ENCODE results near the gene PCSK5.
"Not testable (repeated sequence)": the region's sequence is repeated elsewhere in the genome, so short reads cannot be mapped to it uniquely, and the experiment has no call there.

Gene PCSK5

DNA sequence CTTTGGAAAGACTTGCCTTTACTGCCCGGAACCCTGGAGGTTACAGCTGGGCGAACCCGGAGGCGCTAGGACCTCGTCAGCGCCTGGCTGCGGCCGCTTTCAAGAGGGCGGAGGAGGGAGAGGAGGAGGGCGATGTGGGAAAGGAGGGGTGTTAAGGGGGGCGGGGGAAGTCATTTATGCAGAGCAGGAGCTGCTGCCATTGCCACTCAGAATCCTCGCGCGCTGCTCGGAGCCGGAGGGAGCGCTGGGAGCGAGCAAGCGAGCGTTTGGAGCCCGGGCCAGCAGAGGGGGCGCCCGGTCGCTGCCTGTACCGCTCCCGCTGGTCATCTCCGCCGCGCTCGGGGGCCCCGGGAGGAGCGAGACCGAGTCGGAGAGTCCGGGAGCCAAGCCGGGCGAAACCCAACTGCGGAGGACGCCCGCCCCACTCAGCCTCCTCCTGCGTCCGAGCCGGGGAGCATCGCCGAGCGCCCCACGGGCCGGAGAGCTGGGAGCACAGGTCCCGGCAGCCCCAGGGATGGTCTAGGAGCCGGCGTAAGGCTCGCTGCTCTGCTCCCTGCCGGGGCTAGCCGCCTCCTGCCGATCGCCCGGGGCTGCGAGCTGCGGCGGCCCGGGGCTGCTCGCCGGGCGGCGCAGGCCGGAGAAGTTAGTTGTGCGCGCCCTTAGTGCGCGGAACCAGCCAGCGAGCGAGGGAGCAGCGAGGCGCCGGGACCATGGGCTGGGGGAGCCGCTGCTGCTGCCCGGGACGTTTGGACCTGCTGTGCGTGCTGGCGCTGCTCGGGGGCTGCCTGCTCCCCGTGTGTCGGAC, at the start of gene PCSK5:
Gene PCSK5, plus strand, starts transcription at position 202 of the 805 bp plus-strand sequence. Its CDS starts 509 bp downstream, at position 711.
- DNase-seq (ENCODE audit: low spot score) = peak; percentile 87

DNA sequence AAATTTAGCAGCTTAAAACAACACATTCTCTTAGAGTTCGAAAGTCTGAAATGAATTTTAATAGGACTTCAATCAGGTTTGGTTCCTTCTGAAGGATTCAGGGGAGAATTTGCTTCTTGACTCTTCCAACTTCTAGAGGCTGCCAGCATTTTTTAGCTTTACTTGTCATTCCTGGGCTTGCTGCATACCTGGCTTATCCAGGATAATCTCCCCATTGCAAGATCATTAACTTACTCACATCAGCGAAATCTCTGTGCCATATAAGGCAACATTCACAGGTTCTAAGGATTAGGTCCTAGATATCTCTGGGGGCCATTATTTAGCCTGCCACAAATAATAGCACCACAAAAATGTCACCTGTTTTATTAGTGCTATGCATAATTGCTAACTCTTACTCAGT, 46.2 kb upstream of the PCSK5 start:
- DNase-seq (ENCODE audit: low spot score) = no peak

DNA sequence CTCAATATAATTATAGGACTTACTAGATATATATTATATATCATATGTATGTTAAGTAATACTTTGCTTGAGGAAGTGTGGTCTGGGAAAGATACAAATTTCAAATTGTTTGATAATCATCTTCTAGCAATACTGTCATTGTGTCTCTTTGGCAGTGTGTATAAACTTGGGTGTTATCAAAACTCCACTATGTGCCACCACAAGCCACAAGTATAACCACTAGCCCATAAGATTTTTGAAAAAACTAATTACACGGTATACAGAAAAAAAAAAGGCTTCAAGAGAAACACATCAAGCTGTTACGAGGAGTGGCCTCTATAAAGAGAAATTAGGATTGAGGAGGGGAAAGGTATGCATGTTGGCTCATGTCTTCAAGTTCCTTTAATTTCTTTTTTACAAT, 44.7 kb upstream of the PCSK5 start:
- no peak for DNase-seq (ENCODE audit: low spot score)

DNA sequence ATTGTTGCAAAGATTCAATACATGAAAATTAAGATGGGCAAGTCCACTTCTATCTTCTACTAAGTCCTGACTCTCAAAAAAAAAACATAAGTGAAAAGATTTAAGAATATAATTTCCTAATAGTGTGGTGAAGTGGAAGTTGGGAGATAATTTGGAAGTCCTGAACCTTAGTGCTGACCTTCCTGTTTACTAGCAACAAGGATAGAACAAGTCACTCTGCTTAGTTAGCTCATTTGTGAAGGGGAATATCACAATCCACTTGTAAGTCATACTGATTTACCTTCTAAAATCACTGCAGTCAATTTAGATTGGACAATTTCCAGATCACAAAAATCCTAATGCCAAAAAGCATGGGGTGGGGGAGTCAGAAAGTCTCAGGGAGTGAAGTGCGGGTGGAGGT, 43.4 kb upstream of the PCSK5 start:
- DNase-seq (ENCODE audit: low spot score) = no peak

DNA sequence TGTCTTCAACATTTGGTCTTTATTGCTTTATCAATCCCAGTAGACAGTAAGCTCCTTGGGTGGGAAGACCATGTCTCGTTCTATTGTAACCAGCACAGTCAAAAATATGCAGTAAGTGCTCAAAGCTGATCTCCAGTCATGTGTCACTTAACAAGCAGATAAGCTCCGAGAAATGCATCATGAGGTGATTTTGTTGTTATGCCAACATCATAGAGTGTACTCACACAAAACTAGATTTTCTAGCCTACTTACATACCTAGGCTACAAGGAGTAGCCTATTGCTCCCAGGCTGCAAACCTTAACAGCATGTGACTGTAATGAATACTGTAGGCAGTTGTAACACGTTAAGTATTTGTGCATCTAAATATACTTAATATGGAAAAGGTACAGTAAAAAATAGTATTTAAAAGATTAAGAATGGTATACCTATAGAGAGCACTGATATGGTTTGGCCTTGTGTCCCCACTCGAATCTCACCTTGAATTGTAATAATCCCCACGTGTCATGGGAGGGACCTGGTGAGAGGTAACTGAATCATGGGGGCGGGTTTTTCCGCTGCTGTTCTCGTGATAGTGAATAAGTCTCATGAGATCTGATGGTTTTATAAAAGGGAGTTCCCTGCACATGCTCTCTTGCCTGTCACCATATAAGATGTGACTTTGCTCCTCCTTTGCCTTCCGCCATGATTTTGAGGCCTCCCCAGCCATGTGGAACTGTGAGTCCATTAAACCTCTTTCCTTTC, 39.8 kb upstream of the PCSK5 start:
- DNase-seq (ENCODE audit: low spot score) = no peak

DNA sequence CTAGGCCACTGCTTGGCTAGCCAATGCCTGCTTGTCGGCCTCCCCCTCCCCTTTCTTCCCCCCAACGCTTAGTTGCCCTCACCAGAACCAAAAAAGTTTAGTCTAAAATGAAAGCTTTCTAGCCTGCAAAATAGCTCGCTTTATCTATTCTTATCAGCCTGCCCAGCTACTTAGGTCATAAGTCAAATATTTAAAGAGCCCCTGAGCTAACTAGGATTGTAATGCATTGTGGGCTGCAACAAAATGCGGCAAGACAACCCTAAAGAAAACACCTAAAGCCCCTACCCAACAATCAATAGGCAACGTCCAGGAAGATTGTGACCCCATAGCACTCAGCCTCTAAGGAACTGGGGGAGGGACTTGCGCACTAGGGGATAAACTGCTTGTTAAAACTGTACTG, 38.6 kb upstream of the PCSK5 start:
- no peak for DNase-seq (ENCODE audit: low spot score)

DNA sequence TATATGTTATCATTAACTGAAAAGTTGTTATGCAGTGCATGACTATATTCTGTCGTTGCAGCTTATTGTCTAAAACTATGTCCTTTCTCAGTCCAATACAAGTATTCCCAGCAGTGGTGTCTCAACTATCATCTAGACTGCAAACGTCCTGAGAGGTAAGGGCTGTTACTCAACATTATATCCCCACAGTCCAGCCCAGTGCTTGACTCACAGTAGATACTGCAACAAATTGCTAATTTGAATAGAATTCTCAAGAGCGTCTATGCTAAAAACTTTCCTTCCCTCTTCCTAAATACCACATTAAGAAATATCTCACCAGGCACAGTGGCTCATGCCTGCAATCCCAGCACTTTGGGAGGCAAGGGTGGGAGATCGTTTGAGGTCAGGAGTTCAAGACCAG, 37.7 kb upstream of the PCSK5 start:
- no peak for DNase-seq (ENCODE audit: low spot score)

DNA sequence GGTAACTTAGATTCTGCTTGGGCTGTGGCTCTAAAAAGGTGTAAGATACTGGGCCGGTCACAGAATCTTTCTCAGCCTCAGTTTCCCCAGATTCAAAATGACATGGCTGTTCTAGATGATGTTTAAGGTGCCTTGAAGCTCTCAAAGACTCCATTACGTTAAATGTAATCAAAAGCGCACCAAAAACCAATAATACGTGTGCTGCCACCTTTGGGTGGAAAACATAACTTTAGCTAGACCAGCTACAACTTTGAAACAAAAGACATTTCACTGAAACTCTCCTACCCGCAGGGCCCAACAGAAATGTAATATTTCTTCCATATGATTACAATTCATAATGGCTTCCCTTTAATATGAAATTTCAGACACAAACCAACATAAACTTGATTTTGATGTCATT, 35.0 kb upstream of the PCSK5 start:
- peak; percentile 9 for DNase-seq (ENCODE audit: low spot score)

DNA sequence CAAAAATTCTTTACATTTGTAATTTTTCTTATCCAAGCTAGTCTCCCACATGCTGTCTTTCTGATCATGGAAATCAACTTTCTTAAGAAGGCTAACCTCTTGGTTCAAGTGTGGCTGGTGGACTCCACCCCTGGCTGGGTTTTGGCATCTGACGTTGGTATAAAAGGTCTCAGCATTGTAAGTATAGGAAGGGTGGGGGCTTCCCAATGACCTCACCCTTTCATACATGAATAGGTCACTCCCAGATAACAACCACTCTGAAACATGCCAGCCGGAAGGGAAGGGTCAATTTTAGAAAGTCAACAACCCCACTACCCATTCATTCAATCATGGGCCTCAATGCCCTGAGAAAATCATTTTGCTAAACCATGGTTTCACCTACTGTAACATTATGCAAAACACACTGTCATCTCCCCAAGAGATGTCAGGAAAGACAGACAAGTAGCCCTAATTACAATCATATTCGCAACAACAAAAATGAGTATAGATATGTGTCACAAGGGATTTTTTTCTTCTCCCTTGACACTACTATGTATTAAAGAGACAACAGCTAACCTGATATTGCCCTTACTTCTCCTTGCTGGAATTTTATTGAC, 31.9 kb upstream of the PCSK5 start:
- DNase-seq (ENCODE audit: low spot score) = no peak

DNA sequence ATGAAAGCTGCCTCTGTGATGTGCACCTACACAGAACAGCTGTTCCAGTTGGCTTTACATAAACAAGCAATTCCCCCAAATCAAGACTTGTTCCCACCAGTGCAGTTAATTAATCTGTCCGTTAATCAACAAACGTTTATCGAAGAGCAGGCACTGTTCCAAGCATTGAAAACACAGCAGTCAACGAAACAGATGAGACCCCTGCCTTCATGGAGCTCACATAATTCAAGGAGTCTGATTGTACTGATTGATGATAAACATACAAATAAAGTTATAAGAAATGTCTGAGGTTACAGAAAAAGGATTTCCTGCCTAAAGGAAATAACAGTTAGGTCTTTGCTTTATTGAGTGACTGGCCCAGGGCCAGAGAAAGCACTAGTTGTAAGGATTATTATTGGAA, 26.2 kb upstream of the PCSK5 start:
- no peak for DNase-seq (ENCODE audit: low spot score)

DNA sequence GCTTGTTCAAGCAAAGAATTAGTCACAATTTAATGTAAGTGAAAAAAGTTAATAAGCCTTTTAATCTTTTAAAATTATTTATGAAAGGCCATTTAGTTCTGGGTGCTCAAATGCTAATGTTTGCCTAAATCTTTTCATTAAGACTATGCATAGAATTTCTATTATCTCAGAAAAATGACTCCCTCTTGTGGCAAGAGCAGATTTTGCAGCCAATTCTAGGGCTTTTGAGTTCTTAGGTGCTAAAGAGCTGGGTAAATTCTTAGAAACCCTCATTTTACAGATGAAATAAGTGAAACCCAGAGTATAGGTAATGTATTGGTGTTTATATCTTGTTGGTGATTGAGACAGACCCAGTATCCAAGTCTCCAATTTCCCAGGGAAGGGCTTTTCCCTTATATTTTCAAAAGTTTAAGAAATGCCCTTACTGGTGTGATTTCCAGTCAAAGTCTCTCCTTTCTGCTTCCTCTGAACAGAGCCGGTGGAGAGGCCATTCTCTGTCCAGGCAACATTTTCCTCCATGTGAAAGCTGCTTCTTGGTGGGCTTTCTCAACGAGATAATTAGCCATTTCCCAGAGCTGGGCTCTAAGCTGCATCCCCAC, 24.1 kb upstream of the PCSK5 start:
- peak; percentile 37 for DNase-seq (ENCODE audit: low spot score)

DNA sequence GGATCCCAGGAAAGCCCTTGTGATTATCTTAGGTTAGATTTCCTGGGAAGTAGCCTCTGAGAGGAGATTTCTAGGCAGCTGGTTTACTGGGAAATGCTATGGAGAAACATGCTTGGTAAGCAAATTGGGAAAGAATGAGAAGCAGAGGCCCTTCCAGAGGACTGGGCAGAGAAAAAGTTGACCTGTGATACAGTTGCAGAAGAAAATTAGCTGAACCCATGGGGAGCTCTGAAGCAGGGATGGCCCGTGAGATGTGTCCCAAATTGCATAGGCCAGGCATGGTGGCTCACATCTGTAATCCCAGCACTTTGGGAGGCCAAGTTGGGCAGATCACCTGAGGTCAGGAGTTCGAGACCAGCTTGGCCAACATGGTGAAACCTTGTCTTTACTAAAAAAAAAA, 21.9 kb upstream of the PCSK5 start:
- not testable (repeated sequence) for DNase-seq (ENCODE audit: low spot score)

DNA sequence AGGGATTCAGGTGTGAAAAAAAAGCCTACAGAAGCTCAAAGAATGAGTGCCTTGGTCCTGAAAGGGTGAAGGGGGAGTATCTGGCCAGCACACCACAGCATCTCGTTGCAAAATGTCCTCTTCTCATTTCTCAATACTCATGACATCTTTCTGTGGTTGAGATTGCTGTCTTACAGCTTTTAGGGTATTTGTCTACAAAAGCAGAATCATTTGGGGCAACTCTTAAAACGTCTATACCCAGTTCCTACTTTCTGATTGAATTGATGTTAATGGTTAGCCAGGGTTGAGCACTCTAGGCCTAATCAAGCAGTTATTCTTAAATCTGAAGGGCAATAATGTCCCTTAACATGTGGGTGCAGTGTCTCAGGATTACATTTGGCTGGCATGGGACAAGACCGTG, 21.2 kb upstream of the PCSK5 start:
- no peak for DNase-seq (ENCODE audit: low spot score)

DNA sequence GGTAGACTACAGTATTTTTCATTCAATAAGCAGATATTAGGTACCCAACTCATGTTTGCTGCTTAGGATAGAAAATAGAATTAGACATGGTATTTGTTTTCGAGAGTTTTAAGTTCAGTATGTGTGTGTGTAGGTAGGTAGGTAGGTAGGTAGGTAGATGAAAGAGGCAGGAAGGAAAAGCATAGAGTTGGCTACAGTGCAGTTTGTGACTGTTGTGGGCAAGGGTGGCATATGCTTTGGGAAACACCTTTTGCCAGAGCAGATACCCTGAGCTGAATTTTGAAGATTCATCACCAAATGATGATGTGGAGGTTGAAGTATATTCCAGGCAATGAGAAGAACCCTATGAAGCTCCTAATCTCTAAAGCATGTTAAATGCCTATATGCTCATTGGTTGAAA, 20.0 kb upstream of the PCSK5 start:
- no peak for DNase-seq (ENCODE audit: low spot score)

DNA sequence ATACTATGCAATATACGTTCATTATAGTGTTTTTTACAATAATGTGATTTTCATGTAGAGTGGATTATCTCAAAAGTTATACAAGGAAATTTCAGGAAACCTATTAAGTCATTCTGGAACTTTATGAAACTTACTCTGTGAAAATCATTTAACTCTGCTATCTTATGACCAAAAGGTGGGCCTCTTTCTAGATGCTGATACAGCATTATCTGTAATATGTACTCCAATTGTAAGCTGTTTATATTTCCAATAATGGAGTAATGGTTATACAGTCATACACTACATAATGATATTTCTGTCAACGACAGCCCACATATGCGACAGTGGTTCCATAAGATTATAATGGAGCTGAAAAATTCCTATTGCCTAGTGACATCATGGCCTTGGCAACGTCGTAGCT, 18.8 kb upstream of the PCSK5 start:
- no peak for DNase-seq (ENCODE audit: low spot score)

DNA sequence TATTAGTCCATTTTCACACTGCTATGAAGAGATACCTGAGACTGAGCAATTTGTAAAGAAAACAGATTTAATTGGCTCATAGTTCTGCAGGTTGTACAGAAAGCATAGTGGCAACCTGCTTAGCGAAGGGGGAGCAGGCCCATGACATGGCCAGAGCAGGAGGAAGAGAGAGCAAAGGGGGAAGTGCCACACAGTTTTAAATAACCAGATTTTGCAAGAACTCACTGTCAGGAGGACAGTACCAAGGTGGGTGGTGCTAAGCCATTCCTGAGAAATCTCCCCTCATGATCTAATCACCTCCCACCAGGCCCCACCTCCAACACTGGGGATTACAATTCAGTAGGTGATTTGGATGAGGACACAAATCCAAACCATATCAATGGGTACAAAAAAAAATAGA, 16.8 kb upstream of the PCSK5 start:
- no peak for DNase-seq (ENCODE audit: low spot score)

DNA sequence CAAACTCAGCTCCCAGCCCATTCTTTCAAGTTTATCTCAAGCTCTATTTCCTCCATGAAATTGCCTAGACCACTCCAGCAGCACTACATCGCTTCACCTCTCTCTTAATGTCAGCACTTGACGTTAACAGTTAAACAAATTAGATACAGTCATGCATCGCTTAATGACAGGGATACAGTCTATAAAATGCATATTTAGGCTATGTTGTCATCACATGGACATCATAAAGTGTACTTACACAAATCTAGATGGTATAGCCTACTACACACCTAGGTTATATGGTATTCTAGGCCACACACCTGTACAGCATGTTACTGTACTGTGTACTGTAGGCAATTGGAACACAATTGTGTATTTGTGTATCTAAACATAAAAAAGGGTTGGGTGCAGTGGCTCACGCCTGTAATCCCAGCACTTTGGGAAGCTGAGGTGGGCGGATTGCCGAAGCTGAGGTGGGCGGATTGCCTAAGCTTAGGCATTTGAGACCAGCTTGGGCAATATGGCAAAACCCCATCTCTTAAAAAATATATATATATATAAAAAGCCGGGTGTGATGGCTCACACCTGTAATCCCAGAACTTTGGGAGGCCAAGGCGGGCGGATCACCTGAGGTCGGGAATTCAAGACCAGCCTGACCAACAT, 13.4 kb upstream of the PCSK5 start:
- DNase-seq (ENCODE audit: low spot score) = no peak

DNA sequence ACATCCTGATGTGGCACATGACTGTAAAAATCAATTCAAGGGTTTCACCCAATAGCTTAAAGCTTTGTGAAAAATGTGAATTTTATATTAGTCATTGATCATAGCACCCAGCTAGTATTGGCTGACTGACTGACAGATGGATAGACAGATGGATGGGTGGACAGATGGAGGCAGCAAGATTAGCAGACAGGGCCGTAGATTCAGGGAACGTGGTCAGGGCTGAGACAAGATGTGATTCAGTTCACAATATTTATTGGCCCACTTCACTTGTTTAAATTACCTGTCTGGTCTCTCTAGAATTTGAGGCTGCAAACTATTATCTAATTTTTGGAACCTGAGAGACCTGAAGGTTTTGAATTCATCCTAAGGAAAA, 12.0 kb upstream of the PCSK5 start:
- DNase-seq (ENCODE audit: low spot score) = no peak

DNA sequence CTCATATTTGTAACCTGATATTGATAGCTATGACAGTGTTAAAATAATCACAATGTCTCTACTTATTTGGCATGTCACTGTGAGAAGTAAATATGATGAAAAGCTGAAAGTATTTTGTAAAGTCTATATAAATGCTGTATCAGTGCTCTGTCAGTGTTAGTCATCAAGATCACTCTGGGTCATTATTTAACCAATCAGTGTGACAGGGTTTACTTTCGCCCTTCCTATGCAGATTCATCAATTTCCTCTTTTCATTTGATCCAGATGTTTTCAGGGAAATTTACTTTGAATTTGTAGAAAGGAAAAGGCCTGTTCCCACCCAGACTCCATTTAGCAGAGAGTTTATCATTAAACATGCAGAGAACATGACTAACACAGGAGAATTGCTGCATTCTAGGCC, 9.9 kb upstream of the PCSK5 start:
- no peak for DNase-seq (ENCODE audit: low spot score)

DNA sequence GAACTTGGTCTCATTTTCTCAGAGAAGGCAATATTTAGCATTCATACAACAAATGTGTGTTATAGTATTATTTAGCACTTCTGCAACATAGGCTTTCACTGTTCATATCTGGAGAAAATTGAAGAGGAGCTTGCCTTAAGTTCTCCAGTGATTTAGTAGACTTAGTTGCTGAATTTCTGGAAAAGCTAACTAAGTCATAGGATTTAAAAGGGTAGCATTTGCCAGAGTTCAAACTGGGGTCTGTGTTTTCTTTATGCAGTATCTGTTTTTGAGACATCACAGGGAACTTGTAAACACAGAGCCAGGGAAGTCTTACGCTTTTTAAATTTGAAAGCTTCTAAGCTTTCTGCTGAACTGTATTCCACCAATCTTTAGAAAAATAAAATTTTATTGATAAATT, 8.7 kb upstream of the PCSK5 start:
- no peak for DNase-seq (ENCODE audit: low spot score)

DNA sequence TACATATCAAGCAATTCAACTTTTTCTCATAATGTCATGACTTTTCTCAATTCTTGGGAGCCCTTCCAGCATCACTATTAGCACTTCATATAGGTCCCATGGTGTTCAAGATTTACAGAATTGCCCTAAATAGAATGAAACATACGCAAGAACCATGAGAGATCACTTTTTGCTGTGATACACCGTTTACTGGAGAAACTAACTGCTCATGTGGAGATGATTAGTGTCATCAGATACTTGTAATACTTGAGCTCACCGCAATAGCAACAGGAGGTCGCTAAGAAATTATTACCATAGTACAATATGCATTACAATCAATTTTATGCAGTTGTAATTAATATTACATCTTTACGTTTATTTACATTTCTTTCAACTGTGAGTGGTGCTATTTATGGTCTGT, 4.8 kb upstream of the PCSK5 start:
- no peak for DNase-seq (ENCODE audit: low spot score)

DNA sequence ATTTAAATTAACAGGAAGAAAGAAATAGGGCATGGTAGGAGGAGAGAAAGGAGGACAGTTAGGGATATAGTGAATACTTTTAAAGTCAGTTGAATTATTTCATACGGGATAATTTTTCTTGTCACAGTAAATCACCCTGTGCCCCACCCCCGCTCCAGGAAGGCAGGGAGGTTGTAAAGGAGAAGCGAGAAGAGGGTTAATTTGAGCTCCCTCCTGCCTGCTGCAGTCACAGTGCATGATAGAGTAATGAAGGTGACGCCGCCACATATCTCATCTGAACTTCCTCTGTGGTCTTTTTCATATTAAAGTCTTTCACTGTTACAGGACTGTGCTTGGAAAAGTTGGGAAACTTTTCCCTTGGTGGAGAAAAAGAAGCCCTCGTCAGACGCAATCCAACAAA, 896 bp upstream of the PCSK5 start:
- no peak for DNase-seq (ENCODE audit: low spot score)

All from AG08395 (cell line).